Keratinocyte (primary cell): ENCODE measurements around the gene FTCD.

Experiments
- CTCF ChIP-seq, 3 experiments: IDR thresholded peaks in 1 of 3; conservative IDR thresholded peaks in 1 of 3; optimal IDR thresholded peaks in 1 of 3; 2 replicates in 2 of 3; 3 replicates in 1 of 3; pipeline versions ENCODE3 to v1.5.1; 2011; ENCODE audit warnings: low read length in 3 of 3, mild to moderate bottlenecking in 3 of 3, moderate library complexity in 2 of 3, control low read depth in 1 of 3, inconsistent platforms in 1 of 3; ENCODE audit not compliant: insufficient read depth in 2 of 3; ENCODE audit errors: extremely low read depth in 1 of 3
- EZH2 ChIP-seq: IDR thresholded peaks from one replicate; pipeline ENCODE4 v1.6.1; 2012; ENCODE audit warnings: inconsistent platforms, mild to moderate bottlenecking, low read length, moderate library complexity

- TF ChIP-seq CTCF (optimal IDR thresholded peaks at IDR 0.05 in 1 of 3, IDR thresholded peaks at IDR 0.05 in 1 of 3, conservative IDR thresholded peaks at IDR 0.05 in 1 of 3; ENCODE audit: extremely low read depth in 1 of 3, insufficient read depth in 2 of 3, low read length in 3 of 3) (no peak), EZH2 (no peak)
Measured at GRCh38 chr21:46154155-46154954, 1.0 kb downstream of the FTCD start.
